CD4-positive, alpha-beta T cell treated with Interleukin-2 at 100 ng/mL for 4 hours (primary cell): Measurements from ENCODE around the gene KCTD19.

ENCODE experiments used
- DNase-seq: peaks from one replicate; pipeline ENCODE4 v3.0.0-alpha.2; 2020; ENCODE audit warnings: low spot score

The KCTD19 gene

DNA sequence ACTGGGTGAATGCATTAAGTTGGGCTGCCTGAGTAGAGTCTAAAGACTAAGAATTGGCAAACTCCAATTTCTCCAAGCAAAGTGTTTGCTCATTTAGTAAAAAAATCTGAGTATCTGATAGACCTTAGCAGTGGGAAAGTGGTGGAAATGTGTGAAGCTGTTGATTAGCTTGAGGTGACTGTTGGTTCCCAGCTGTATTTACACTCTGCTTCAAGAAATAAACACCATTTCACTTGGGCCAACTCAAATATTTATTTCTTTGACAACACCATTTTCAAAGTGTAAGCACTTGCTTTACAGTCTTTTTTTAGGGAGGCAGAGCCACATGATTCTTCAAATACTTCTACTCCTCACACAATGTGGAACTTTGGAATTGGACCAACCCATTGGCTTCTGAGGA, 8.7 kb downstream of the KCTD19 start:
- DNase-seq, result no peak

DNA sequence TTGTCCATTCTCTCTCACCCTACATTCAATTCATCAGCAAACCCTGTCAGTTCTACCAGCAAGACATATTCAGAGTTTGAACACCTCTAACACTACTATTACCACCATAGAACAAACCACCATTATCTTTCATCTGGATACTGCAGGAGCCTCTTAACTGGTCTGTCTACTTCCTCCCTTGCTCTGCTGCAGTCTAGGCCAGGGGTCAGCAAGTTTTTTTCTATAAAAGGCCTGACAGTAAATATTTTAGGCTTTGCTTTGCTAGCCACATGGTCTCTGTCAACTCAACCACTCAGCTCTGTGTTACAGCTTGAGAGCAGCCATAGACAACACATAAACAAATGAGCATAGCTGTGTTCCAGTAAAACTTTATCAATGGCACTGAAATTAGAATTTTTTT, 13.8 kb downstream of the KCTD19 start:
- DNase-seq, result no peak

DNA sequence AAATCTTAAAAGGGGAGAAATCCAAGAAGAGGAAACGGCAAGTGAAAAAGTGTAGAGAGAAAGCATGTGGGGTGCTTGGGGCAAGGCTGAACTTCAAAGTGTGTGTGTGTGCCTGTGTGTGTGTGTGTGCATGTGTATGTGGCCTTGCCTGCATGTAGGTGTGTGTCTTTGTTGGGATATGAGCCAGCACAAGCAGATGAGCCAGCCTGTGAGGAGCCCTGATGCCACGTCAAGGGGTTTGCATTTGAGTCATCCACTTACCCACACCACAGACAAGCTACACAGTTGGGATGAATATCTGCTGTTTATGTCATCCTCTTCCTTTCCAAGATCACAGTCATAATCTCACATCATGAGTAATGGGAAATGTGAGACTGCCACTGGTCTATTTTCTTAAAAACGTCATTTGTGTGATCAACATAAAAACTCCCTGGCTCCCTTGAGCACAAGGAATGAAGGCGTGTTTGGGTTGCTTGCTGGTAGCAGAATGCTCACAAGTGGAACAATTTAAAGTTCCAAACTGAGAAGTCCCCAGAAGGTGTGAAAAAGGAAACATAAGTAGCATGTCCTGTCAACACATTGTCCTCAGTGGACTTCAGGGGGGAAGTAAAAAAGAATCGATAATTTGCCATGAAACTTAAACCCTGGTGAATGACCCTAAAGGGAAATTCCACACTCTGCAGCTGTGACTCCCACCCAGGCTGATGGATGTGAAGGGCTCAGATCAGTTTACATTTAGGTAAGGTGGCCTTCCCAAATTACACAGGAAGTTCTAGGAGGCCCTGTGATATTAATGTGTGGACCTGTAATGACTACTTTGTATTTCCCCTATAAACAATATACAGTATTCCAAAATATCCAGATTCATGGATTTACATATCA, 14.7 kb downstream of the KCTD19 start:
- DNase-seq, result peak; percentile 39

DNA sequence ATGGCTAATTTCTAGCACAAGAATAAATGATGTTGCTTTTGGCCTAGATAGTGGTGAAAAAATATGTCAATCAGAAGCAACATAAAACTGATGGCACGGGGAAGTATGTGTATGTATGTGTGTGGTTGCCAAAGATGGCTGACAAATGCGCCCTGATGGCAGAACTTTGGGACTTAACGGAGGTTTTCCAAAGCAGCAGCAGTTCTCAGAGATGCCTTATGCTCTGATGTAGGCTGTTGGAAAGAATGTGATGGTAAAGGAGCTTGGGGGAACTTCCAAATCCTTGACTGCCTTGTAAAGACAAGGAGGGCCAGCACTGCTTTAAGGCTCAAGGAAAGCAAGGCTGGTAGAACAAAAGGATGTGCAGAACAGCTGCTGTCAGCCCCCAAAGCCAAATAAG, 16.0 kb downstream of the KCTD19 start:
- no peak for DNase-seq

DNA sequence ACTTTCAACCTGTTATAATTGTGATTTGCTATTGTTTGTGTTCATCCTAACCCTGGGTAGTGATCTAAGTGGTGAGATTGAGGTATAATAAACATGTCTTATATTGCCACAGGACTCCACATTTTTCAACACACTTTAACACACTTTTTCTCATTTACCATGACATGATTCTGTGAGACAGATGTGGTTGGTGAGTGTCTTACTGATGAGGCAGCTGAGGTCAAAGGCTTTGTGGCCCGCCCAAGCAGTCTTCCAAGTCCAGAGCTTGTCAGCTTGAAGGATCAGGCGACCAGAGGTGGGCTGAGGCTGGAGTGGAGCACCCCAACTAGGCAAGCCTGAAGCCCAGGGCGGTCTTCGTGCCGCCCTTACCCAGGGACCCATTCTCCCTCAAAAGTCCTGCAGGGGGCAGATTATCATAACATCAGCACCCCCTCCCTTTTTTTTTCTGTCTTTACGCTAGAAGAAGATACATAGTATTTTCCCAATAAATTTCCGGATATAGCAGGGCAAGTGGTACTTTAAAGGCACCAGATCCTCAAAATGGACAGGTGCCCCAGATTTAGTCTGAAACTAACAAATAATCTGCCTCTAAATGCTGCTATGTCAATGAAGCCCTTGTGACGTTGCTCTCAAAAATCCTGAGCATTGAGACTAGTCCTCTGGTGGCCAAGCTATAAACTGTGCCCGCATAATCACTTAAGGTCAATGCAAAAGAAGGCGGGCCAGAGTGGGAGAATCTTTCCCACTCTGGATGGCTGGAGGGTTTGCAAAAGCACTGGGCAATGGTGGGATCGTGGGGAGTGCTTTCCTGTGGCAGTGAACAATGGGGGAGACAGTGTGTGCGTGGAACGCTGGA, 21.1 kb downstream of the KCTD19 start:
- DNase-seq, result no peak

DNA sequence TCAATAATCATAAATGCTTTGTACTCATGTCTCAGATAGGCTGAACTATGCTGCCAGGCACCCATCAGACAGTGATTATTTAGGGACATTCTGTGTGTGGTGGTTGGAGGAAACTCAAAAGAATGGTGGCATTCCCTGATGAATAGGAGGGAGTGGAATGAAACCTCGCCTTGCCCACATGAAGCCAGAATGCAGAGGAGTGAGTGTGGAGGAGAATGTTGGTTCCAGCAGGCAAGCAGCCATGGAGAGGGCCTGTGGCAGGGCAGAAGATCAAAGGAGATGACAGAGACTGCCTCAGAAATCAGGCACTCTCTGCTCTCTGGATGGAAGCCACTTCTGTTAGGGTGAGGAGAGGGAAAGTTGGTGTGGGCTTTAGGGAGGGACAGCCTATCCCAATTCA, 22.5 kb downstream of the KCTD19 start:
- no peak for DNase-seq

DNA sequence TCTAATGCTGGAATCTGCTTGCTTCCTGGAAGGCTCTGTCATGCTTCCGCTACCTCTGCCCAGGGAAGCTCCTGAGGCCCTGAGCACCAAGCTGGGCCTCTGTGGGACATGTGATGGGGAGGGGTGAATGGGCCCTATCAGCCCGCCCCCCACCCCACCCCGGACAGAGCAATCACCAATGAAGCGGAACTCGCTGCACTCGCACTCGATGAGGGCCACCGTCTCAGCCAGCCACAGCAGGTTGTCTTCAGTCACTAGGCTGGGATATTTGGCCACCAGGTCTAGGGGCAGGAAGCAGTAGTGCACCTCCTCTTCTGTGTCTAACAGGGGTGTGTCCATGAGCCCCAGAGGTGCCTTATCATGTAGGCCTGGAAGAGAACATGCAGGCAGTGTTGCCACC, 23.6 kb downstream of the KCTD19 start:
- no peak for DNase-seq

DNA sequence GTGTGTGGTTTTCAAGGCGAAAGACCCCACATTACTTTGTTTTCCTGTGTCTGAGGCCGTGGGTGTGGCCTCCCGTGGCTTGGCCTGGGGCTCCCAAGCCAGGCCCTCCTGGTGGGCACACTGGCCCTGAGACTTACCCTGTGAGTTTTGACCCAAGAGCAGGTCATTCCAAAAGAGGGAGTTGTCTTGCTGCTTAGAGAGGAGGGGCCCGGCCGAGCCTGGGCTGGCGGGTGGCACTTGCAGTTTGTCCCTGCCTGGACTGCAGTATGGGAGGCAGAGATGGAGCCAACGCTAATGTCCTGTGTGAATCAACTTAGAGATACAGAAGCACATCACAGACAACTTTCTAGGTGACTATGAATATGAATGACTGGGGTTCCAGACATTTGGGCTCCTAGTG, 24.5 kb downstream of the KCTD19 start:
- DNase-seq, result no peak

DNA sequence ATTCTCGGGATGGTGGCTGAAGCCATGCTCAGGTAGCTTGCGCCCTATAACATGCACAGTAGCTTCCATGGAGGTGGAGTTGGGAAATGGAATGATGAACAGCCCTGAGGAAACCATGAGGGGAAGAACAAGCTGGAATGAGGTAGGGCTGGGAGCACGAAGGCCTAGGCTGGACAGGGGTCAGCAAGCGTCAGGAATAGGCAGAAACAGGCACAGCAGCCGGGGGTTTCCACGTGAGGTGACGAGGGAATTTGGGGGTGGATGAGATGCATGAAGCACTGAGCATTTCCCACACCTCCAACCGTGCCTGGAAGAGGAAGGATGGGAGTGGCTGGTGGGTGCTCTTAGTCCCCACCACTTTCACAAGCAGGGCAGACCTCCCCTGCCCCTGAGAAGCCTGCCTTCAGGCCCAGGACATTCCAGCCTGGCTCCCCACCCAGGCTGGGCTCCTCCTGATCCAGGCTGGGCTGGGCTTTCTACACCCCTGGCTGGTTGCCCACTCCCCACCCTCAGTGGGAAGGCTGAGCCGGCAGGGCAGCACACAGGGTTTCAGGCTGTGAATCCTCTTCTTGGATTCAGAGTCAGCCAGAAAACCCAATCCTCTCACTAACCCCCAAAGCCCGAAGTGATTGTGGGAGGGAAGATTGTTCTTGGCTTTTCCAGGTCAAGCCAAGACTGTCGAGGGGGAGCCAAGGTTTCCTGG, 25.3 kb downstream of the KCTD19 start:
- no peak for DNase-seq

DNA sequence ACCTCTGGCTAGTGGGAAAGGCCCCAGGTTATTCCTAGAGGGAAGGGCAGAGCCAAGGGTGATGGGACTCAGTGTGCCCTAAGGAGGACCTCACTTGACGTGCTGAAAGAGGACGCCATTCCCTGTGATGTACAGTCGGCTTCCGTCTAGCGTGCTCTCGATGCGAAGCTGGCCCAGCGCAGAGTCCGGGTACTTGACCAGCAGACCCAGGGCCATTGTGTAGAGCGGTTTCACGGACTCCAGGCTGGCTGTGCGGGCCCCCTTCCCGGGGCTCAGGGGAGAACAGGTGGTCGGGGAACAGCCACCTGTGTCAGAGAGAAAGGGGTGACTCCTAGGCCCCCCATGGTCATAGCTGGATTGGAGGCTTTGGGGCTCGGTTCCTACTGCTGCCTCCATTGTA, 27.3 kb downstream of the KCTD19 start:
- DNase-seq, result no peak

DNA sequence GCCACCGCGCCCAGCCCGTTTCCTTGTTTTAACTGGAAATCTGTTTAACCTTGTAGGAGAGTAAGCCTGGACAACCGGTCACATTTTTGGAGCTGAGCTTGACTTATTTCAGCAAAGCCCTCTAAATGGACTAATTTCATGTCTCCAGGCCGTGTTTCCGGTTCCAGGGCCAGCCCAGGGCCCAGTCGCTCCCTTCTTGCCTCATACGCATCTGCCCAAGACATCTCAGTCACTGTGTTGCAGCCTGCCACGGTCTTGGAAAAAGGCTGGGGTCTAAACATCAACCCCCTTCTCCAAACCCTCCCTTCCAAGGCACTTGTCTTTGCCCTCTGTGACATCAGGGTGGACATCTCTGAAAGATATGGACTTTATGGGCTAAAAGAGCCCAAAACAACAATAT, 28.3 kb downstream of the KCTD19 start:
- DNase-seq, result no peak

DNA sequence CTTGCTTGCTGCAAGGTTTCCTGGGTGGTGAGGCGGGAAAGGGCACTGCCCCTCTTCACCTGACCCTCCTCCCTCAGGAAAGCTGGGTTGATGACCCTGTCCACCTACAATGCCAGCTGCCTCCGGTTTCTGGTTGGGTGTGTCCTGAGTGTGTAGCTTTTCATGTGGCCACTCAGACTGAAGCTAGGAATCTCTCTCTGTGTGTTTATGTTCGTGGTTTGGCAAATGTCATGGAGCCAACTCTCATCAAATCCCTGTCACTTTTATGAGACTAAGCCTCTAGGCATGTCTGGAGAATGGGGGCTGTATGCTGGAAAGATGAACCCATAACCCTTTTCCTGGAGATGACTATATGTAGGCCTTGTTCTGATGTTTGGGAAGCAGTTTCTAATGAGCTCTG, 30.1 kb downstream of the KCTD19 start:
- no peak for DNase-seq

DNA sequence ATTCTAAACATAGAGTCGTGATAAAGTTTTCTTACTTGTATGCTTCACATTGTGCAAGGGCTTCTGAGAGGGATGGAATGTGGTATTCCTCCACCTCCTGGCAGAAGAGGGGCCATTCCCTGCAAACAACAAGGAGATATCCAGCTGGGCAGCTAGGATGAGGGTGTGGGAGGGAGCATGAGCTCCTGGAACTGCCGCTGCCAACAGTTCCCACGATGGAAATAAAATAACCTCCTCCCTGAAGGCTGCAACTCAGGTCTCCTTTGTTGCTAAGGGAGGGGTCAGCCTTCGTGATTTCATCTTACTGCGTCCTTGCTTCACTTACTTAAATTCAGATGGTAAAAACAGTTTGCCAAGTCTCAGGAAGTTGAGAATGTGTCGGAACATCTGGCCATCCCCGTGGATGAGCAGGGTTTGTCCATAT, 31.6 kb downstream of the KCTD19 start:
- DNase-seq, result no peak

DNA sequence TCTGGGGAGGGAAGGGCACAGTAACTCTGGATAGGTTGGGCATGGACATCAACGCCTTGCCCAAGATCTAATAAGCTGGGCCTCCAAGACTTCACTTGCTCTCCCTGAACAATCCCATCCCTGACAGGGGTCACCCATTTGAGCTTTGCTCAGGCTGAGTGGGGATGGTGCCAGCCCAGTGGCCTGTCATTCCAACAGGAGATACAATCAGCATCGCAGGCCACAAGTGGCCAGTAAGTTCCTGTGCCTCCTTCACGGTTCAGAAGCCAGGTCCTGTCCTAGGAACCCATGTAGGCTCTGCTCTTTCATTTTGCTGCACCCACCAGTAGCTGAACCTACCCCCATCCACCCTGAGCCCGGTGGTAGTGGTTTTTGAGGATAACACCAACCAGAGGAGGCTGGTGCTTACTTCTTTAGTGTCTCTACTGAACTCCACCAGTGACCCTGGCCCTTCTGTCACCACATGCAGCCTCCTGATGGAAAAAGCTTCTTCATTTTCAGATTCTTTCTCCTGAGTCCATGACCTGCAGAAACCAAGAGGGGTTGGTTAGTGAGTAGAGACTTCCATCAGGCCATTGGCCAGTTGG, 32.3 kb downstream of the KCTD19 start:
- DNase-seq, result no peak

DNA sequence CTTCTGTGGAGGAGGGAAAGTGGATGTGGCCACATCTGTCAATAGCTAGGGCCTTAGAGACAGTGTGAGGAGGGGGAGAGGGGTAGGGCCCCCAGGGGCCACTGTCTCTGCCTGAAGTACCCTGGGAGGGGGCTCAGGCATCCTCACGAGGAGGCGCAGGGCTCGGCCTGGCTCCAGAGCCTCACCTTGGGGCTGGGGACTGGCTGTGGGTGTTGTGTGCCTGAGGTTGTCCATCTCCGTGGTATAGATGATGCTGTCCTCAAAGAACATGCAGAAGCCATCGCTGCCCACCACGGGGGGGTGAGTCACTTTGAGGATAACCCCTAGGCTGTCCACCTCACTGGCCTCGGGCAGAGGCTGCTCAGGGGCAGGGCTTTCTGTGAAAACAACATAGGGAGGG, 35.1 kb downstream of the KCTD19 start:
- DNase-seq, result no peak

DNA sequence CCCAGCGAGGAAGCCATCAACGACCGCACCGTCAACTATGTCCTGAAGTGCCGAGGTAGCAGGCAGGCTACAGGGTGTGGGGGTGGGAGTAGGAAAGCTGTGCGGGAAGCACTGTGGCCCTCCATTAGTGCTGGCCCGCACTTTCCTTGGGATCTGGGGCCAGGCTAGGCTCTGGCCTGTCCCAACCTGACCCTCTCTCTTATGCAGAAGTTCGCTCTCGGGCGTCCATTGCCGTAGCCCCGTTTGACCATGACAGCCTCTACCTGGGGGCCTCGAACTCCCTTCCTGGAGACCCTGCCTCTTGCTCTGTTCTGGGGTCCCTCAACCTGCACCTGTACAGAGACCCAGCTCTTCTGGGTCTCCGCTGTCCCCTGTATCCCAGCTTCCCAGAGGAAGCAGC, 38.6 kb downstream of the KCTD19 start:
- DNase-seq, result no peak

DNA sequence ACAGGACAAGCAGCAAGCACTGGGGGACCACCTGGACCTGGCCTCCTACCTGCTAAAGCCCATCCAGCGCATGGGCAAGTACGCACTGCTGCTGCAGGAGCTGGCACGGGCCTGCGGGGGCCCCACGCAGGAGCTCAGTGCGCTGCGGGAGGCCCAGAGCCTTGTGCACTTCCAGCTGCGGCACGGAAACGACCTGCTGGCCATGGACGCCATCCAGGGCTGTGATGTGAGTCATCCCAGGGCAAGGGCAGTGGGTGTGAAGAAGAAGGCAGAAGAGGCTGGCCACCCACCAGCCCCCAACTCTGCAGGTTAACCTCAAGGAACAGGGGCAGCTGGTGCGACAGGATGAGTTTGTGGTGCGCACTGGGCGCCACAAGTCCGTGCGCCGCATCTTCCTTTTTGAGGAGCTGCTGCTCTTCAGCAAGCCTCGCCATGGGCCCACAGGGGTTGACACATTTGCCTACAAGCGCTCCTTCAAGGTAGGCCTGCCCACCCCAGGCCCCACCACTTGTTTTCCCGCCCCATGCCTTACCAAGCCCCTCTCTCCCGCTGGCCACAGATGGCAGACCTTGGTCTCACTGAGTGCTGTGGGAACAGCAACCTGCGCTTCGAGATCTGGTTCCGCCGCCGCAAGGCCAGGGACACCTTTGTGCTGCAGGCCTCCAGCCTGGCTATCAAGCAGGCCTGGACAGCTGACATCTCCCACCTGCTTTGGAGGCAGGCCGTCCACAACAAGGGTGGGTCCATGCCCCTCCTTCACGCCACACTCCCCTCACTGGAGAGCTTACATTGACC, 39.9 kb downstream of the KCTD19 start:
- DNase-seq, result no peak

DNA sequence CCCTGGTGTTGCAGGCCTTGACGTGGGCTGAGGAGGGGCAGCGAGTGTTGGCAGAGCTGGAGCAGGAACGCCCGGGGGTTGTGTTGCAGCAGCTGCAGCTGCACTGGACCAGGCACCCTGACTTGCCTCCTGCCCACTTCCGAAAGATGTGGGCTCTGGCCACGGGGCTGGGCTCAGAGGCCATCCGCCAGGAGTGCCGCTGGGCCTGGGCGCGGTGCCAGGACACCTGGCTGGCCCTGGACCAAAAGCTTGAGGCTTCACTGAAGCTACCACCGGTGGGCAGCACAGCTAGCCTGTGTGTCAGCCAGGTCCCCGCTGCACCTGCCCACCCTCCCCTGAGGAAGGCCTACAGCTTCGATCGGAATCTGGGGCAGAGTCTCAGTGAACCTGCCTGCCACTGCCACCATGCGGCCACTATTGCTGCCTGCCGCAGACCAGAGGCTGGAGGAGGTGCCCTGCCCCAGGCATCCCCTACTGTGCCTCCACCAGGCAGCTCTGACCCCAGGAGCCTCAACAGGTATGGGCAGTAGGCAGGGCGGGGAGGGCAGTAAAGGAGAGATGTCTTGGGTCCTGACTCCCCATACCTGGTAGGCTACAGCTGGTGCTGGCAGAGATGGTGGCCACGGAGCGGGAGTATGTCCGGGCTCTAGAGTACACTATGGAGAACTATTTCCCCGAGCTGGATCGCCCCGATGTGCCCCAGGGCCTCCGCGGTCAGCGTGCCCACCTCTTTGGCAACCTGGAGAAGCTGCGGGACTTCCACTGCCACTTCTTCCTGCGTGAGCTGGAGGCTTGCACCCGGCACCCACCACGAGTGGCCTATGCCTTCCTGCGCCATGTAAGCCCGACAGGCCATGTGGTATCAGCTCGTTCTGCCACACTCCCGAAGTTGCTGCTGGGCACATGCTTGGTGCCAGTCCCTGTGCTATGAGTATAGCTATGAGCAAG, 41.6 kb downstream of the KCTD19 start:
- no peak for DNase-seq

DNA sequence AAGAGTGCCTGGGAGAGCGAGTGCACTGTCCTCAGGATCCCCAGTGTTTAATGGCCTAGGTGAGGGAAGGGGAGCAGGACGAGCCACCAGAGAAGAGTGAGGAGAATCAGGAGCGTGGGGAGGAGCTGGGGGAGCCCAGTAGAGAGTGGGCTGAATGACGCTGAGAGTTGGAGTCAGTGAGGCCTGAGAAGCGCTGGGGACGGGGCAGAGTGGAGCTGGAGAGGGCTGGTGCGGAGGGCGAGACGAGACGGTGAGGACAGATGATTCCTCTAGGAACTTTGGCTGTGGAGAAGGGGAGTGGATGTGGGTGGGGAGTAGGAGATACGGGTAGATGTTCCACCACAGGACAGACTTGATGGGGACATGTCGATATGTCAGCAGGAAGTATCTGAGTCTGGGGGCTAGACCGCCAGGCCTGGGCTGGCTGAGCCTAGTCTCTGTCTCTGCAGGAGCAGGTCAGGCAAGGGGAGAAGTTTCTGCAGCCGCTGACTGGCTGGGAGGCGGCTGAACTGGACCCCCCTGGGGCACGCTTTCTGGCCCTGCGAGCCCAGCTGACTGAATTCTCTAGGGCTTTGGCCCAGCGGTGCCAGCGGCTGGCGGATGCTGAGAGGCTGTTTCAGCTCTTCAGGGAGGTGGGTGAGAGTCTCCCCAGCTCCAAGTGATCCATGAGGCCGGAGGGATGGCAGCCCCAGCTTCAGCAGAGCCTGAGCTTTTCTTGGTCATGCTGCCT, 42.5 kb downstream of the KCTD19 start:
- DNase-seq, result no peak
